ENCODE measurements around the gene LPAR2.
A peak's percentile ranks its signal among the peaks of the same experiment; 100 is the strongest.

Gene LPAR2

GRCh38 chr19:19652482-19653295 is 24.7 kb upstream of the LPAR2 start:
- DNase-seq: no peak

GRCh38 chr19:19651076-19651475 is 23.1 kb upstream of the LPAR2 start:
- no peak for DNase-seq

DNA sequence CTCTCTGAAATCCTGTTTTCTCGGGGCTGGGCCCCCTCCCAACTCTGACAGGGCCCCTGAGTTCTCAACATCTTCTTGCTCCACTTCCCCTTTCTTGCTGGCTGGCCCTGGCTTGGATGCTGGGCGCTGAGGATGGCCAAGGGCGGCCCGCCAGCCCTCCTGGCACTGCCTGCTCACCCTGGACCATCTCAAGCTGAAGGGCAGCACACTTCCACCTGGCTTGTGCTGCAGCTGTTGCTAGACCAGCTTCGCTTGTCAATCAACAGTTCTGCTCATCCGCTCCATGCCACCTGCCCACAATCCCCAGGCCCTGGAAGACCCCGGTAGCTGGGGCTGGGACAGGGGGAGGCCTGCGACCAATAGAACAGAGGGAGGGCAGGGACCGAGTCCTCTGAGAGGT is 22.3 kb upstream of the LPAR2 start:
- no peak for DNase-seq

DNA sequence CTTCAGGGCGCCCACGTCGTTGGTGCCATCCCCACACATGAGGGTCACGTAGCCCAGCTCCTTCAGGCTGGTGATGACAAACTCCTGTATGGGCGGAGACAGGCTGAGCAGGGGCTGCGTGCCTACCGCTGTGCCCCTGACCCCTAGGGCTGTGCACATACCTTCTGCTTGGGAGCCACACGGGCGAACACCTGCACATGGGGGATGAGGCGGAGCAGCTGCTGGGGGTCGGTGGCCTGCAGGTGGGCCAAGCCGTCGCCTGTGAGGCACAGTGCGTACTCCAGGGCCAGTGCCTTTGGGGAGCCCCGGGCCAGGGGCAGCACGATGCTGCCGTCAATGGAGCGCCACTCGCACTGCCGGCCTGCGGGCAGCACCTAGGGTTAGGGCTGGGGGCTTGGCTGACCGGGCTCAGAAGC is 21.6 kb upstream of the LPAR2 start:
- DNase-seq: no peak

GRCh38 chr19:19649155-19649554 is 21.1 kb upstream of the LPAR2 start:
- DNase-seq: no peak

- no peak for DNase-seq
Observed at GRCh38 chr19:19647037-19647835, 19.2 kb upstream of the LPAR2 start.

- DNase-seq: no peak
Observed at GRCh38 chr19:19645233-19645870, 17.3 kb upstream of the LPAR2 start.

GRCh38 chr19:19644054-19644388 is 16.0 kb upstream of the LPAR2 start:
- DNase-seq: no peak

DNA sequence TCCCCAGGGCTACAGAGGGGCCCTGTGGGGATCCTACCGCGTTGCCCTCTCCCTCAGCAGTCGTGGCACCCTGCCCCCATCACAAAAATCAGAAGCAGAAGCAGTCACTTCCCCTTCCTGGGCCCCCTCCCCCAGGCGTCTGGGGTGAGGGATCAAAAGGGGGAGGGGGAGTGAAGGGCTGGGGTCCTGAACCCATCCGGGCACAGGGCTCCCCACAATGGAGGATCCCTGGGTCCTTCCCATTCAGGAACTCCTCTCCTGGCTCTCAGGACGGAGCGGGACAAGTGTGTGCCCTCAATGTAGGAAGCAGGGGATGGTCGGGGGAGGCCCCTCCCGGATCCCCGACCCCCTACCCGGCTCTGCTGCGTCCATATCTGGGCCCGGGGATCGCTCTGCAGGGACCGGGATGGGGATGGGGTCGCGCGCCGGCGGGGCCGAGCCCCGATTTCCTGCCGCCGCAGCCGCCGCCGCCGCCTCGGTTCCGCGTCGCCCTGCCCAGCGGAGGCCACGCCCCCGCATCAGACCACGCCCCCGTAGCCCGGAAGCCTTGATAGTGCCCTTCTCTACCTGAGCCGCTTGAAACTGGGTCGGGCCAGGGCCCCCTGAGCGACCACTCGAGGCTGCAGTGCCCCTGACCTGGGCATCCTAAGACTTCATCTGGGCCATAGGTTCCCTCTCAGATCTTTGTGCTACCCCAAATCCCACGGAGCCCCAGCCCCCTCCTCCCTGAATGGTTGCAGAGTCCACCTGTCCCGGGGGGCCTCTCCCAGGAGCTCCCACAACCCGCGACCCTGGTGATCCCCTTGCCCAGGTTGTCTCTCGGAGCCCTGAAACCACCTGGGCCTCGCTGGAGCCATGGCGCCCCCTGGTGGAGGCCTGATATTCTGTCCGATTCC is 15.4 kb upstream of the LPAR2 start, which contains the start of gene GMIP:
Gene GMIP, minus strand, starts transcription at position 500 of the 896 bp plus-strand sequence. Its CDS starts 128 bp downstream, at position 372.
- peak; percentile 94 for DNase-seq

GRCh38 chr19:19642506-19643157 is 14.6 kb upstream of the LPAR2 start:
- peak; percentile 49 for DNase-seq

DNA sequence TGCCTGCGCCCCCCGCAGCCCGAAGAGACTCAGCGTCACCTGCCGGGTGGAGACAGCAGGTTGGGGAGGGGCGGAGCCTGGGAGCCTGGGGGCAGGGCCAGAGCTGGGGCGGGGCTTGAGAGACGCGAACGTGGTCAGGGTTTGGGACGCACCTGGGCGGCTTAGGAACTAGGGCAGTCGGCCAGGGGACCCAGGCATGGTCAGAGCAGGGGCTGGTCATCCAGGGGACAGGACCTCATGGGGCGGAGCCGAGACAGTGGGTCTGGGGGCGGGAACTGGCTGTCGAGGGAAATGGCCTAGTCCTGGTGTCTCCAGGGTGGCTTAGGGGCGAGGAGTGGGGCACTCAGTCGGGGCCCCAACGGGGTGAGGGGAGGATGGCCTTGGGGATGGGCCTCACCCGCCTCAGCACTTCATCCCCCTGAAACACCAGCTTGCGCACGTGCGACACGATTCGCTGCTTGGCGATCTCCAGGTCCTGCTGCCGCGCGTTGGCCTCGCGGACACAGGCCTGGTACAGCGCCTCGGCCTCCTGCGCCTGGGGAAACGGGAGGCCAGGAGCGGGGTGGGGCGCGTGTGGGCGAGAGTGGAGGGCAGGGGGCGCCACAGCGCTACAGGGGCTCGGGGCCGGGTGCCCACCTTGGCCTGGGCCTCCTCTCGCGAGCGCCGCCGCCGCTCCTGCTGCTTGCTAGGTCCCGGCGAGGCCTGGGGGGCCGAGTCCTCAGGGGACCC is 9.7 kb upstream of the LPAR2 start:
- no peak for DNase-seq

- DNase-seq: no peak
Observed at GRCh38 chr19:19637186-19637522, 9.1 kb upstream of the LPAR2 start.

- no peak for DNase-seq
Observed at GRCh38 chr19:19636573-19637185, 8.7 kb upstream of the LPAR2 start.

DNA sequence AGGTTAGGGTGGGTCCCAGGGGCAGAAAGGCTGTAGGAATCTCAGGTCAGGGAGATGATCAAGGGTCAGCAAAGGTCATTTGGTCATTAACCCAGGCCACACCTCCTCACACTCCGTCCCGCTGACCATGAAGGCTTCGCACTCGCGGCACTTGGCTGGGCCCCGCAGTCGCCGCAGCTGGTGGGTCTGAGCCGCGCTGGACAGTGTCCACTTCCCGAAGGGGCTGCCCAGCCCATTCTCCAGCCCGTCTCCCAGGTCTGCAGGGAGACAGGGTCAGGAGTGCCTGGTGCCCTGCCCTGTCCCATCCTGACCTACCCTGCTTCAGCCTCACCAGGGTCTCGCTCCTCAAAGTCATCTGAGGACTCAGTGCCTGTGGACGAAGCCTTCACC is 7.3 kb upstream of the LPAR2 start:
- DNase-seq: no peak

DNA sequence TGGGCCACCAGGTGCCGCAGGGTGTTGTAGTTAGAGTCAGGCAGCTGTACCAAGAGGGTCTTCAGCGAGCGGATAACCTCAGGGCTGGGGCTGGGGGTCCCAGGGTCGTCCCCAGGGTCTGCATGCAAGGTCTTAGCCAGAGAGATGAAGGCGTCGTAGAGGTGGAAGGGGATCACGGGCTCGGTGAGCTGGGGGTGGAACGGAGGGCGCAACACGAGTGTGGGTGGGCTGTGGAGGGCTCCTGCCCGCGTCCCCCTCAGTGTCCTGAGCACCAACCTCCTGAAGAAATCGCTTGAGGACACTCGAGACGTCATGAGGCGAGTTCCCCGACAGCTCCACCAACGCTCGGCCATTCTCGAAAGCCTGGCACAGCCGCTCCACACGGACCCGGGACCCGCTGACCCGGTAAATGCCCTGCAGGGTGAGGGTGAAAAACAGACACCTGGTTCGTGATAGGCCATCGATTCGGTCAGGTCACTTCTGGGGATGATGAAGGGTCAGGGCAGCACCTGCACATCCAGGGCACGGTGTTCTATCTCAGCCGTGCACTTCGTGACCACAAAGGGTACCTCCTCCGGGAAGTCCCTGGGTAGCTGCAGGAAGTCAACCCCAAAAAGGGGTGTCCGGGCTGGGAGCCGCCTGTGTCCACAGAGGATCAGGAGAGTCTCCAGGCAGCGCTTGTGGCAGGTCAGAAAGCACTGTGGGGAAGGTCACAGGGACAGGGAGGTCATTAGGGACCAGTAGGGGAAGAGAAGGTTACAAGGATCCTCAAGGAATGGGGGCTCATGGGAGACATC is 6.7 kb upstream of the LPAR2 start:
- DNase-seq: no peak

- DNase-seq: no peak
Observed at GRCh38 chr19:19633711-19634515, 5.9 kb upstream of the LPAR2 start.

GRCh38 chr19:19632661-19633060 is 4.6 kb upstream of the LPAR2 start:
- DNase-seq: no peak

DNA sequence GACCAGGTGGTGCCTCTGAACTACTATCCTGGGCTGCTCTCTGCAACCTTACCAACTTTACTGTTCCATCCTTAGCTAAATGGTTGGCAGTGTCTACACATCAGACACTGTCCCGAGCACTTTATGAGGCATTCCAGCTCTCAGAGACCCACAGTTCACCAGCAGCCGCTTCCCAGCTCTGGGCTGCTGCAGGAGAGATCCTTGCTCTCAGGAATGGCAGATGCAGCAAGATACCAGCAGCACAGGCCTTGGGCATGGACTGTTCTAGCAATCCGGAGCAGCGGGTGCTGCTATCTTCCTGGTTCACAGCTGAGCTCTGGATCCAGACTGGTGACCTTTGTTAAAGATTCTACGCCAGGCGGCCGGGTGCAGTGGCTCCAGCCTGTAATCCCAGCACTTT is 3.3 kb upstream of the LPAR2 start:
- DNase-seq: no peak

- DNase-seq: no peak
Observed at GRCh38 chr19:19630426-19630825, 2.4 kb upstream of the LPAR2 start.

Measured in CD4-positive, alpha-beta T cell treated with Interleukin-17A for 4 hours (primary cell).